ENCODE measurements around the gene EXOC4.
"Not testable (repeated sequence)": the region's sequence is repeated elsewhere in the genome, so short reads cannot be mapped to it uniquely, and the experiment has no call there.

EXOC4 gene

GRCh38 chr7:133983685-133984419 lies 731.0 kb downstream of the EXOC4 start:
- intact Hi-C loops (cut with DNase I), result no loop called here
- DNase-seq, result no peak

- intact Hi-C loops (cut with DNase I), result no loop called here
- DNase-seq, result no peak
These were observed 732.4 kb downstream of the EXOC4 start for GRCh38 chr7:133985300-133985699.

DNA sequence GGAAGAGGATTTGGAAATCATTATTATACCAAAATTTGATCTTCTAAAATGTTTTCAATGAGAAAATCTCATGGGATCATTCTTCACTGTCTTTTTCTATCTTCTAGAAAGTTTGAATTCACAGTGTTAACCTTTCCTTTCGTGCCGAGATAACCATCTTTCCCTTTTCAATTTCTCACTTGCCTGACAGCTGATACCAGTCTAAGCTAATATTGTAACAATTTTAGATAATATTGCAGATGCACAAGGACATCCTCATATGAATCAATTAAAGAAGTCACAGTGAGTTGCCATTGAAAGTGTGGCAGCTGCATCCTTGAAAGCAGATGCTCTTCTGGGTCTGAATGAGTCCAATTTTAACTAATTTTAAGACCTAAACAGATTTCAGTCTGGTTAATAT lies 734.7 kb downstream of the EXOC4 start:
- intact Hi-C loops (cut with DNase I), result no loop called here

DNA sequence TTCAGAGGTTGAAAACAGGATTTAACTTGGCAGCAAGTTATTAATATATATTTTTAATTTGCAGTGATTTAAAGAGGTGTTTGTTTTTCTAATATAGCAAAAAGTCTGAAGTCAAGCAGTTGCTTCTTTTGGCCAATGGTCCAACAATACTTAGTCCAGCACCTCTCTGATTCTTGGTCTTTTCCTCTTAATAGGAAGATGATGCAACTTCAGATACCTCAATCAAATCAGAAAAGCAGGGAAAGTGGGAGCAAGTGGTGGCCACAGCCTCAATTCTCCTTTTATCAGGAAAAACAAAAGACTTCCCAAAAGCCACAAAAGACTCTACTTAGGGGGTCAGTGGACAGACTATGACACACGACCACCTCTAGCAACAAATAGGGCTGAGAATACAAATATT lies 740.7 kb downstream of the EXOC4 start:
- no peak for DNase-seq

More for the DNA sequence above, 734.7 kb downstream of the EXOC4 start:
- DNase-seq, result no peak

GRCh38 chr7:133994100-133994499 lies 741.2 kb downstream of the EXOC4 start:
- intact Hi-C loops (cut with DNase I); DNase-seq: not testable (repeated sequence)

More for the DNA sequence above, 740.7 kb downstream of the EXOC4 start:
- intact Hi-C loops (cut with DNase I), result no loop called here

DNA sequence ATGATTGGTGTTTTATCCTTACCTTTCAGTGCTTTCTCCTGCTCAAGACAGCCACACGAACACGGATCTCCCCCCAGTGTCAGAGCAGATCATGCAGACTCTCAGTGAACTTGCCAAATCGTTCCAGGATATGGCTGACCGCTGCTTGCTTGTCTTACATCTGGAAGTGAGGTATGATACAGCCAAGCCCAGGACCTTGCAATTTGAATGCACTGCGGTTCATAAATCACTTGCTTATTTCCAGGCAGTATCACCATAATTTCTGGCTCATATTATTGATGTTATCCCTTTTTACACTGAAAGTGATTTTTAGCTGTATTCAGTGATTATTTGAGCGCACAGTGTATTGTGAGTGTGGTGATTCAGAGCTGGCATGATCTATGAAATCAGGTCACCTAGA lies 744.6 kb downstream of the EXOC4 start:
- intact Hi-C loops (cut with DNase I), result no loop called here
- DNase-seq, result no peak

DNA sequence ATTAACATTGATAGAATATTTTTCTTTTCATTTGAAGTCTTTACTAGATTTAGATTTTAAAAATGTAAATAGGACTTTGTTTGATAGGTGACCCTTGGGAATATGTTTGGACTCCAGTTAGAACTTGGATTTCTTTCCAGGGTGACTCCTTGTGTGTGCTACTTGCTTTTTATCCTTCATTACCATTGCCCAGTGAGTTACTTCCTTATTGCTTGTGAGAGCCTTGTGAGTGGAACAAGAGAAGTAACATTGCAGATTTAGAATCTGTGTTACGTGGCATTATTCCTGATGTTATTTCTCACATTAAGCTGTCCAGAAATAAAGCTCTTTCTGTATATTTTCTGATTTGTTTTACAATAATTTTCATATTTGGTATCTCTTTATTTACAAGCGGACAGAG lies 746.3 kb downstream of the EXOC4 start:
- no peak for DNase-seq
- intact Hi-C loops (cut with DNase I), result no loop called here

GRCh38 chr7:134004829-134005505 lies 752.1 kb downstream of the EXOC4 start:
- intact Hi-C loops (cut with DNase I), result no loop called here

GRCh38 chr7:134009314-134010110 lies 756.6 kb downstream of the EXOC4 start:
- DNase-seq, result no peak
- intact Hi-C loops (cut with DNase I), result loop anchor here (10.0 kb wide), 1 partner anchor 1695 kb away; no protein-coding TSS in a partner anchor

More at GRCh38 chr7:134004829-134005505, 752.1 kb downstream of the EXOC4 start:
- DNase-seq, result no peak

- intact Hi-C loops (cut with DNase I), result loop anchor here (10.0 kb wide), 1 partner anchor 1698 kb away; no protein-coding TSS in a partner anchor
These were observed 760.4 kb downstream of the EXOC4 start for GRCh38 chr7:134013249-134013648.

GRCh38 chr7:134014935-134015334 lies 762.1 kb downstream of the EXOC4 start:
- intact Hi-C loops (cut with DNase I), result loop anchor here (10.0 kb wide), 1 partner anchor 1700 kb away; no protein-coding TSS in a partner anchor
- DNase-seq, result no peak

More at GRCh38 chr7:134013249-134013648, 760.4 kb downstream of the EXOC4 start:
- no peak for DNase-seq

- intact Hi-C loops (cut with DNase I), result loop anchor here (10.0 kb wide), 1 partner anchor 1702 kb away; no protein-coding TSS in a partner anchor
These were observed 763.5 kb downstream of the EXOC4 start for GRCh38 chr7:134016223-134016941.

GRCh38 chr7:134016942-134017303 lies 764.0 kb downstream of the EXOC4 start:
- intact Hi-C loops (cut with DNase I), result loop anchor here (10.0 kb wide), 1 partner anchor 1702 kb away; no protein-coding TSS in a partner anchor
- no peak for DNase-seq

More at GRCh38 chr7:134016223-134016941, 763.5 kb downstream of the EXOC4 start:
- DNase-seq, result peak in 5 of 10 donors; percentile 18 to 61 (median 43)

GRCh38 chr7:134018306-134018705 lies 765.4 kb downstream of the EXOC4 start:
- DNase-seq, result peak in 1 of 10 donors; percentile 21
- intact Hi-C loops (cut with DNase I), result loop anchor here (10.0 kb wide), 1 partner anchor 1704 kb away; no protein-coding TSS in a partner anchor

GRCh38 chr7:134019251-134019650 lies 766.4 kb downstream of the EXOC4 start:
- intact Hi-C loops (cut with DNase I), result loop anchor here (10.0 kb wide), 1 partner anchor 1704 kb away; no protein-coding TSS in a partner anchor
- DNase-seq, result no peak

DNA sequence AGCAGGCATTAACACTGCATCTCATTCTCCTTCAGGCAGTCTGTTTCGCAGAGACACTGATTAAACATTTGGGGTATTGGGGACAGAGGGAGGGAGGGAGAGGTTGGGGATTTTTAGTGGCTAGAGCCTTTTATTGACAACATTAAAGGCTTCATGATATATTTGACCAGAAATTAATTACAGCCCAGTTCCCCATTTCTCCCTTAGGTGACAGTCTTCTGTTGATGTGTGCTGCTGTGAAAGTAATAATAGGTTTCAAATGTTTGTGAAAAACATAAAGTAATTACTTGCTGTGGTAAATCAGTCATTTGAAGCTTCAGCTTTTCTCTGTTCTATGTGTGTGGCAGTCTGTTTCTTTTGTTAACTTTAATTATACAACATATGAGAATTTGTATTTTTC lies 769.0 kb downstream of the EXOC4 start:
- DNase-seq, result no peak
- intact Hi-C loops (cut with DNase I), result no loop called here

DNA sequence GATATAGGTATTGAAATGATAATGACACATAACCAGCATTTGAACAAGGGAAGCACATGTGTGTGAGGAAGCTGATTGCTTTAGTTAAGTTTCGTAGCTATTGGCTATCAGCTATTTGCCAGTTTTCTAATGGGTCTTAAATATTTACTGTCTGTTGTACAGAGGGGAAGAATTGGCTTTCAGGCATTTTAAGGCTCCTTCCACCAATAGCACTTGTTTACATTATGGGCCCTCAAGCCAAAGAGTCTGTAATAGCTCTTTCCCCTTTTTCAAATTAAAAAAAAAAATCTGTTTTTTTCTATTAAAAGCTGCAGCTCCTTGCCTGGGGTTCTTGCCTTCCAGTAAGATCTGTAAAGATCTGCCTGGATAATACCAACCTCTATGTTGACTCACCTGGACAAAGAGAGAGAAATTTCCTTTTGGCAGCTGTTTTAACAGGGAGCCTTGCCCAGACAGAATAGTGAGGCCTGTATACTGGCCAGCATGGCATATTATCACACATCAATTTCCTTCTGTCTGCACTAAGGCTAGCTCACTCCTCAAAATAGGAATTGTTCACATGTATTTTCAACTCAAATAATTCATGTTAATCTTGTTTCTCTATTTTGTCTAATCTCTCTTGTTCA lies 769.5 kb downstream of the EXOC4 start:
- no peak for DNase-seq

GRCh38 chr7:134024739-134025138 lies 771.9 kb downstream of the EXOC4 start:
- no peak for DNase-seq
- intact Hi-C loops (cut with DNase I), result no loop called here

More for the DNA sequence above, 769.5 kb downstream of the EXOC4 start:
- intact Hi-C loops (cut with DNase I), result no loop called here

DNA sequence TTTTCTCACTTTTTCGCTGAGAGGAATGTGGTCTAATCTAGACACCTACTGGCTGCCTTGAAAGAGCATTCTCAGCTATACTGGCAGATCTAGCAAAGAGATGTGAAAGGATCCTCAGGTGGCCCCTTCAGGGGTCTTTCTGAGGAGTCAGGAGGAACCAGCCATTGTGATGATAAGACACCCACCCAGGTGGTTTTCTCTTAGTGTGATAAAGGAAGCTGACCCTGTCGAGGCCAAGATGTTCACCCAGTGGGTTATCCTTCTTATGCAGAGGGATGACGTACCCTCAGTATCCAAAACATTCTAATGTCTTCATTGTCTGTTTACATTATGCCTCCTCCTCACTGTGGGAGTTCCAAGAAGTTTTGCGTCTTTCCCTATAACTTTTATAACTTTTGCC lies 776.0 kb downstream of the EXOC4 start:
- DNase-seq, result no peak
- intact Hi-C loops (cut with DNase I), result no loop called here

Data from posterior cingulate gyrus (tissue), 11 donors.